Measurements from ENCODE around the gene BPIFB2.

Gene BPIFB2

DNA sequence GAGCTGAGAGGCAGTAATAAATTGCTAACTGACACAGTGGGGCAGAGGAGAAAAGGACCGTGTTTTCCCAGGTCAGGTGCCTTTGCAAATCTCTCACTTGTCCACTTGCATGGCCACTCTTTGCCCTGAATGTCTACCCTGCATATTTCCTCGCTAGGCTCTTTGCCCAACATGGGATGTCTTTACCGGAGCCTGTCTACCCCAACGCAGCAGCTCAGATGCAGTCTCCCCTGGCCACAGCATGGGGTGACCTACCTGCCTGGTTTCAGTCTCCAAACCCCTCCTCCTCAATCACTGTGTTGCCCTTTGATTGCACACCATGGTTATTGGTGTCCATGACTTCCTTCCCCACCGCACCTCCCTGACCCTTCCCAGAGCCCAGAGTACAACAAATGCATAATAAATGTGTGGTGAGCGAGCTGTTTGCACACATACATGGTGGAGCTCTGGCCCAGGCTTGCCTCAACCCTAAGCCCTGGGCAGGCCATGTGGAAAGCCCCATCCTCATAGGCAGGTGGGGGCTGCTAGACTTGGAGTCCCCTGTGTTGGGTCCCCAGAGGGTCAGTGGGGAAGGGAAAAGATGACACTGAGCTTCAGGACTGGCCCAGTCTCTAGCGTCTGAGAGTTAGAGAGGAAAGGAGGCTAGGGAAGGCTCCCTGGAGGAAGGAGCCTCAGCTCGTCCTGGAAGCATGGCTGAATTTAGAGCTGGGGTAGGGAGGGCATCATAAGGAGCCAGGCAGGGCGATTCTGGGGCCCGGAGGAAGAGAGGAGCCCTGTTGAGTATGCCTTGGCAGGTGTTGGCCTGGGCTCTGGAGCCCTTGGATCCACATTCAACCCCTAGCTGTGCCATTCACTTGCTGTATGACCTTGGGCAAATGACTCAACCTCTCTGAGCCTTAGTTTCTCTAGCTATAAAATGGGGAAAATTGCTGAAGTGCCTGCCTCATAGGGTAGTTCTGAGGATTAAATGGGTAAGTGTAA is 19.6 kb downstream of the BPIFB2 start:
- H3K27ac ChIP-seq, result no peak overlapping the region
- no peak overlapping the region for H3K4me3 ChIP-seq
- TF ChIP-seq CTCF (IDR thresholded peaks at IDR 0.05), result no peak
- no peak for DNase-seq (ENCODE audit: low spot score)

GRCh38 chr20:33027769-33028751 is 20.6 kb downstream of the BPIFB2 start:
- no peak for TF ChIP-seq CTCF (IDR thresholded peaks at IDR 0.05)
- no peak for DNase-seq (ENCODE audit: low spot score)
- Histone ChIP-seq H3K27ac (no peak overlapping the region), H3K4me3 (no peak overlapping the region)

DNA sequence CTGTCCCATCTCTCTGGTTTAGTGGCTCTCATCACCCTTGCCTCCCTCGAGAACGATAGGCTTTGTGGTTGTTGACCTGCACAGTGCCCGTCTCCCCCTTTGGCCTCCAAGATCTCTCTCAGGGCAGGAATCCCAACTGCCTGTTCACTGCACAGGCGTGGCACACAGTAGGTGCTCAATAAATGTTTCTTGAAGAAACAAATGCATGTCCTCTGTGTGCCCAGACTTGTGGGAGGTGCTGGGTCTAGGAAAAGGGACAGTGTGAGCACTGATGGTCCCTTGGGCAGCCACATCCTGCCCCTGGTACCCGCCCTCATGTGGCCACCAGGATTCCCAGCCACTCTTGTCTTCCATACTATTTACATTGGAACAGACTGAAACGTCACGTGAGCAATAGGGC is 21.4 kb downstream of the BPIFB2 start:
- H3K27ac ChIP-seq, result no peak overlapping the region
- TF ChIP-seq CTCF (IDR thresholded peaks at IDR 0.05), result no peak
- DNase-seq (ENCODE audit: low spot score), result no peak
- no peak overlapping the region for H3K4me3 ChIP-seq

GRCh38 chr20:33030076-33030475 is 22.6 kb downstream of the BPIFB2 start:
- Histone ChIP-seq H3K4me3 (no peak overlapping the region), H3K27ac (no peak overlapping the region)
- TF ChIP-seq CTCF (IDR thresholded peaks at IDR 0.05), result no peak
- DNase-seq (ENCODE audit: low spot score), result no peak

DNA sequence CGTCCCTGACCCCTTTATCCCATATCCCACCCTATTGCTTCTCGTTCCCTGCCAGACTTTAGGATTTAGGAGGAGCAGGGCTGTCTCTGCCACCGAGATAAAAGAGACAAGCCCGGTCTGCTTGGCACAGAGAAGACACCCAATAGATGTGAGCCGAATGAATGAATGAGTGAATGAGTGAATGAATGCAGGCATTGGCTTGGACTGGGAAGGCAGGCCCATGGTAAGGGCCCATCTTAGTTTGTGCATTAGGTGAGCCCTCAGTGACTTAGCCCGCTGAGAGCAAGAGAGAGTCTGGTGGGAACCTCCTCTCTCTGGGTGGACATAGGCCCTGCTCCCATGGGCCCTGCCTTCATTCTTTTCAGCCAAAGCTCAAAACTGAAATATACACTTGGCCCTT is 23.1 kb downstream of the BPIFB2 start:
- Histone ChIP-seq H3K4me3 (no peak overlapping the region), H3K27ac (no peak overlapping the region)
- TF ChIP-seq CTCF (IDR thresholded peaks at IDR 0.05), result no peak

DNA sequence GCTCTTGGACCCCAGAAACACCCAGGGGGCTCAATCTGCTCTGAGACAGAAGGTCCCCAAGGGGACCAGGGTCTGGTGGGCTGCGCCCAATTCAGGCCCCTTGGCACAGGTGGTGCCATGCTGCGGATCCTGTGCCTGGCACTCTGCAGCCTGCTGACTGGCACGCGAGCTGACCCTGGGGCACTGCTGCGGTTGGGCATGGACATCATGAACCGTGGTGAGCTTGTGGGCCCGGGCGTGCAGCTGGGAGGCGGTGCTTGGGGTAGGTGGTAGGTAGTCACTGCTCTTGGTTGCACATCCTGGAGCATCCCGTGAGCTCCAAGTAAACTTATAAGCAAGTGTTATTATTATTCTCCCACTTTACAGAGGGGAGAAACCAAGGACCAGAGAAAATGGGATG is 24.0 kb downstream of the BPIFB2 start, which contains the start of gene BPIFB6:
Gene BPIFB6, plus strand, starts transcription at position 118 of the 400 bp plus-strand sequence. Its CDS starts 0 bp downstream, at position 118.
- H3K27ac ChIP-seq, result no peak within 1 kb of the TSS
- H3K4me3 ChIP-seq, result no peak within 1 kb of the TSS
- no peak for TF ChIP-seq CTCF (IDR thresholded peaks at IDR 0.05)
- no peak for DNase-seq (ENCODE audit: low spot score)

More for the DNA sequence above, 23.1 kb downstream of the BPIFB2 start:
- no peak for DNase-seq (ENCODE audit: low spot score)

All from coronary artery (tissue), 2 donors.